ENCODE results near the gene BBS9.
"Not testable (repeated sequence)": the region's sequence is repeated elsewhere in the genome, so short reads cannot be mapped to it uniquely, and the experiment has no call there.

BBS9 gene

GRCh38 chr7:33425929-33426678 lies 296.7 kb downstream of the BBS9 start:
- no peak for DNase-seq (ENCODE audit: low read depth in 2 of 2, low spot score in 1 of 2)

- DNase-seq (ENCODE audit: low read depth in 2 of 2, low spot score in 1 of 2): no peak
These were observed 299.1 kb downstream of the BBS9 start for GRCh38 chr7:33428415-33428814.

GRCh38 chr7:33431543-33431942 lies 302.2 kb downstream of the BBS9 start:
- no peak for DNase-seq (ENCODE audit: low read depth in 2 of 2, low spot score in 1 of 2)

- DNase-seq (ENCODE audit: low read depth in 2 of 2, low spot score in 1 of 2): no peak
These were observed 303.5 kb downstream of the BBS9 start for GRCh38 chr7:33432821-33433220.

GRCh38 chr7:33433357-33433756 lies 304.0 kb downstream of the BBS9 start:
- no peak for DNase-seq (ENCODE audit: low read depth in 2 of 2, low spot score in 1 of 2)

- no peak for DNase-seq (ENCODE audit: low read depth in 2 of 2, low spot score in 1 of 2)
These were observed 315.1 kb downstream of the BBS9 start for GRCh38 chr7:33444511-33444910.

GRCh38 chr7:33446551-33446950 lies 317.2 kb downstream of the BBS9 start:
- DNase-seq (ENCODE audit: low read depth in 2 of 2, low spot score in 1 of 2): no peak

- DNase-seq (ENCODE audit: low read depth in 2 of 2, low spot score in 1 of 2): no peak
These were observed 318.7 kb downstream of the BBS9 start for GRCh38 chr7:33448035-33448434.

GRCh38 chr7:33449847-33450246 lies 320.5 kb downstream of the BBS9 start:
- DNase-seq (ENCODE audit: low read depth in 2 of 2, low spot score in 1 of 2): no peak

GRCh38 chr7:33452805-33453502 lies 323.6 kb downstream of the BBS9 start:
- DNase-seq (ENCODE audit: low read depth in 2 of 2, low spot score in 1 of 2): no peak

GRCh38 chr7:33457039-33457438 lies 327.7 kb downstream of the BBS9 start:
- no peak for DNase-seq (ENCODE audit: low read depth in 2 of 2, low spot score in 1 of 2)

- no peak for DNase-seq (ENCODE audit: low read depth in 2 of 2, low spot score in 1 of 2)
These were observed 329.2 kb downstream of the BBS9 start for GRCh38 chr7:33458581-33458980.

GRCh38 chr7:33459340-33459751 lies 330.0 kb downstream of the BBS9 start:
- no peak for DNase-seq (ENCODE audit: low read depth in 2 of 2, low spot score in 1 of 2)

GRCh38 chr7:33463131-33463530 lies 333.8 kb downstream of the BBS9 start:
- DNase-seq (ENCODE audit: low read depth in 2 of 2, low spot score in 1 of 2): no peak

- no peak for DNase-seq (ENCODE audit: low read depth in 2 of 2, low spot score in 1 of 2)
These were observed 336.8 kb downstream of the BBS9 start for GRCh38 chr7:33466203-33466602.

- no peak for DNase-seq (ENCODE audit: low read depth in 2 of 2, low spot score in 1 of 2)
These were observed 342.4 kb downstream of the BBS9 start for GRCh38 chr7:33471636-33472242.

- no peak for DNase-seq (ENCODE audit: low read depth in 2 of 2, low spot score in 1 of 2)
These were observed 343.1 kb downstream of the BBS9 start for GRCh38 chr7:33472348-33473025.

- no peak for DNase-seq (ENCODE audit: low read depth in 2 of 2, low spot score in 1 of 2)
These were observed 348.5 kb downstream of the BBS9 start for GRCh38 chr7:33477719-33478480.

GRCh38 chr7:33484476-33484875 lies 355.1 kb downstream of the BBS9 start:
- DNase-seq (ENCODE audit: low read depth in 2 of 2, low spot score in 1 of 2): not testable (repeated sequence)

GRCh38 chr7:33485747-33486493 lies 356.6 kb downstream of the BBS9 start:
- DNase-seq (ENCODE audit: low read depth in 2 of 2, low spot score in 1 of 2): no peak

Data from stimulated activated CD8-positive, alpha-beta memory T cell treated with anti-CD3 and anti-CD28 coated beads, Interleukin-4, amount 100 ng/mL, for 4 hours (primary cell).